KMS-11 (cell line): ENCODE data around the gene HTRA1.

Experiments
- H2AFZ ChIP-seq: fragments of 200-600 bp; sonication (generic); 2 replicates; pipeline ENCODE4 v1.6.1; 2016; ENCODE audit warnings: antibody characterized with exemption, mixed run types, low read depth
- H3K27ac ChIP-seq: fragments of 200-600 bp; sonication (generic); 2 replicates; pipeline ENCODE4 v1.6.1; 2016; ENCODE audit warnings: mild to moderate bottlenecking, mixed run types
- H3K27me3 ChIP-seq: fragments of 200-600 bp; sonication (generic); 2 replicates; pipeline ENCODE4 v1.6.1; 2017; ENCODE audit warnings: mild to moderate bottlenecking, low read depth, mixed run types, moderate library complexity; ENCODE audit not compliant: insufficient read depth
- H3K36me3 ChIP-seq: fragments of 200-600 bp; sonication (generic); 2 replicates; pipeline ENCODE4 v1.6.1; 2017; ENCODE audit warnings: mild to moderate bottlenecking, mixed run types; ENCODE audit not compliant: insufficient read depth
- H3K4me1 ChIP-seq: fragments of 200-600 bp; sonication (generic); 2 replicates; pipeline ENCODE4 v1.6.1; 2016; ENCODE audit warnings: mild to moderate bottlenecking, low read depth, mixed run types; ENCODE audit not compliant: poor library complexity, severe bottlenecking
- H3K4me2 ChIP-seq: fragments of 200-600 bp; sonication (generic); 2 replicates; pipeline ENCODE4 v1.7.0; 2016; ENCODE audit warnings: mild to moderate bottlenecking, mixed run types
- H3K4me3 ChIP-seq: fragments of 200-600 bp; sonication (generic); IDR thresholded peaks from 2 replicates; pipeline ENCODE4 v1.6.1; 2017; ENCODE audit warnings: low read depth, low read length, mixed read lengths; ENCODE audit not compliant: insufficient read depth
- H3K79me2 ChIP-seq: fragments of 200-600 bp; sonication (generic); 2 replicates; pipeline ENCODE4 v1.6.1; 2016; ENCODE audit warnings: low read depth, mixed run types; ENCODE audit not compliant: insufficient read depth
- H3K9ac ChIP-seq: fragments of 200-600 bp; sonication (generic); 2 replicates; pipeline ENCODE4 v1.6.1; 2016; ENCODE audit warnings: mild to moderate bottlenecking, mixed run types
- H4K20me1 ChIP-seq: fragments of 200-600 bp; sonication (generic); 2 replicates; pipeline ENCODE4 v1.6.1; 2016; ENCODE audit warnings: mild to moderate bottlenecking, mixed run types; ENCODE audit not compliant: insufficient read depth
- TF ChIP-seq, protein P1 (sequence below): fragments of 200-600 bp; sonication (generic); conservative IDR thresholded peaks from 2 replicates; pipeline ENCODE4 v1.6.1; 2017; ENCODE audit warnings: low read depth, mild to moderate bottlenecking, antibody characterized with exemption, low read length, moderate library complexity, mixed read lengths

The HTRA1 gene

DNA sequence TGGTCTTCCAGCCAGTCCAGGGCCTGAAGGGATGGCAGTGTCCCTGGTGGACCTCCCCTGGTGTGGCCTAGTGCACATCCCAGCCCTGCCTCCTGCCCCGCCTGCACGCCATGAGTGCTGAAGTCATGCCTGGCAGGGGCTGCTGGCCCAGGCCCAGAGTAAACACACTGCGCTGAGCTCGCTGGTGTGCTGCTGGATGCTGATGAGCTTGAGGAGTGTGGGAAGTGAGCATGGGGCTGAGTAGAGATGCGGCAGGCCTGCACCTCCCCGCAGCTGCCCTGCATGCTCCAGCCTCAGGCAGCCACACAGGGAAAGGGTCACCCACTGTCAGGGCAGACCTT, 43.2 kb downstream of the HTRA1 start:
- no peaks in the 10 kb centered on the region for H3K36me3 ChIP-seq
- no peaks in the 10 kb centered on the region for H4K20me1 ChIP-seq
- no peak overlapping the region for H2AFZ ChIP-seq
- TF ChIP-seq, protein P1, sequence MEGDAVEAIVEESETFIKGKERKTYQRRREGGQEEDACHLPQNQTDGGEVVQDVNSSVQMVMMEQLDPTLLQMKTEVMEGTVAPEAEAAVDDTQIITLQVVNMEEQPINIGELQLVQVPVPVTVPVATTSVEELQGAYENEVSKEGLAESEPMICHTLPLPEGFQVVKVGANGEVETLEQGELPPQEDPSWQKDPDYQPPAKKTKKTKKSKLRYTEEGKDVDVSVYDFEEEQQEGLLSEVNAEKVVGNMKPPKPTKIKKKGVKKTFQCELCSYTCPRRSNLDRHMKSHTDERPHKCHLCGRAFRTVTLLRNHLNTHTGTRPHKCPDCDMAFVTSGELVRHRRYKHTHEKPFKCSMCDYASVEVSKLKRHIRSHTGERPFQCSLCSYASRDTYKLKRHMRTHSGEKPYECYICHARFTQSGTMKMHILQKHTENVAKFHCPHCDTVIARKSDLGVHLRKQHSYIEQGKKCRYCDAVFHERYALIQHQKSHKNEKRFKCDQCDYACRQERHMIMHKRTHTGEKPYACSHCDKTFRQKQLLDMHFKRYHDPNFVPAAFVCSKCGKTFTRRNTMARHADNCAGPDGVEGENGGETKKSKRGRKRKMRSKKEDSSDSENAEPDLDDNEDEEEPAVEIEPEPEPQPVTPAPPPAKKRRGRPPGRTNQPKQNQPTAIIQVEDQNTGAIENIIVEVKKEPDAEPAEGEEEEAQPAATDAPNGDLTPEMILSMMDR, result no peak
- no peaks in the 10 kb centered on the region for H3K27me3 ChIP-seq
- no peaks in the 10 kb centered on the region for H3K79me2 ChIP-seq
- no peak overlapping the region for H3K27ac ChIP-seq
- no peak overlapping the region for H3K9ac ChIP-seq
- no peak overlapping the region for H3K4me2 ChIP-seq
- no peak overlapping the region for H3K4me3 ChIP-seq
- no peaks in the 10 kb centered on the region for H3K4me1 ChIP-seq

DNA sequence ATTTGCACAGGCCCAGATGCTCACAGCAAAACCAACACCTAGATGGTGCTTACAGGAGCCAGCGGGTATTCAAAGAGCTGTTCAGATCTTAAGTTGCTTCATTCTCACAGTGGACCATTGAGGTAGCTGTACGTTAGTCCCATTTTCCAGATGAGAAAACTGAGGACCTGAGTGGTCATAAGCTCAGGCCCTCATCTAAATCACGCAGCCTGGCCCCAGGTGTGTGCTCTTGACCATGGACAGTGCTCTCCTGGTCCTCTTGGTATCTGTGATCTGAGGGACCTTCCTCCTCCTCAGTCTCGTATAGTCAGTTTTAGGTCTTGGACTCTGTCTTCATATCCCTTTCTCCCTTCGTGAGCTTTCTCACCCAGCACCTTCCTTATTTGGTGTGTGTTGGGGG, 43.7 kb downstream of the HTRA1 start:
- no peaks in the 10 kb centered on the region for H4K20me1 ChIP-seq
- H2AFZ ChIP-seq, result no peak overlapping the region
- no peak overlapping the region for H3K4me3 ChIP-seq
- TF ChIP-seq, protein P1, result no peak
- H3K79me2 ChIP-seq, result no peaks in the 10 kb centered on the region
- H3K36me3 ChIP-seq, result no peaks in the 10 kb centered on the region
- H3K9ac ChIP-seq, result no peak overlapping the region
- no peaks in the 10 kb centered on the region for H3K27me3 ChIP-seq
- H3K27ac ChIP-seq, result no peak overlapping the region
- H3K4me1 ChIP-seq, result no peaks in the 10 kb centered on the region
- H3K4me2 ChIP-seq, result no peak overlapping the region

DNA sequence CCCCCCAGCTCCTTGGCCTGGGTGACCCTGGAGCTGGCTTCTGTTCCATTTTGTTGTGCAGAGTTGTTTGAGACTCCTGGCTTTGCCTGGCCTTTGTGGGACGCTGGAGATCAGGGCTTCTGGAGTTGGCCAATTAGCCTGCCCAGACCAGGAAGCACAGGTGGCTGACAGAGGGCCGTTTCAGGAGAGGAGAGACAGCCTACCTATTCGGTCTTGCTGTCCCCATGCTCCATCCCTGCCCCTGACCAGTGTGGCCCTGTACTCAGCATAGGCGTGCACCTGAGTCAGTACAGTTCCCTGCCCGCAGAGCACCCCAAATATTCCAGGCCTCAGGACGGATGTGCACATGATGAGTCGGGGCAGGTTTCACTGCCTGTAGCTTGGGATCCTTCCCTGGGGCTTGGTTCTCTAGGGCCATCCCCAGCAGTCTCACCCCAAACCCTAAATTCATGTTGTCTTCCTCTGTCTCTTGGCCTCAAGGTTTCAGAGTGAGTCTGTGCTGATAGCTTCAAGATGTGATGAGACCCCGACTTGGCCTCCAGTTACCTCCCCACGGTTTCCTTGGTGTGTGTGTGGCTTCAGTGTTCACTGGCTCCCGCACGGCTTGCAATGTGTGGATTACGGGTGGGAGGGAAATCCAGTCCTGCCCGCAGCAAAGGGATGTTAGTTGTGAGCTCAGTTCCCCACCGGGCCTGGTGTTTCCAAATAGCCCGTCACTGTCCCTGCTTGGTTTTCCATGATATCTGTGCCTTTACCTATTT, 44.7 kb downstream of the HTRA1 start:
- Histone ChIP-seq H3K4me3 (no peak overlapping the region), H3K9ac (no peak overlapping the region), H4K20me1 (no peaks in the 10 kb centered on the region), H3K27me3 (no peaks in the 10 kb centered on the region), H3K4me2 (no peak overlapping the region), H3K27ac (no peak overlapping the region), H3K4me1 (no peaks in the 10 kb centered on the region), H2AFZ (no peak overlapping the region), H3K36me3 (no peaks in the 10 kb centered on the region), H3K79me2 (no peaks in the 10 kb centered on the region)
- TF ChIP-seq, protein P1, result no peak

DNA sequence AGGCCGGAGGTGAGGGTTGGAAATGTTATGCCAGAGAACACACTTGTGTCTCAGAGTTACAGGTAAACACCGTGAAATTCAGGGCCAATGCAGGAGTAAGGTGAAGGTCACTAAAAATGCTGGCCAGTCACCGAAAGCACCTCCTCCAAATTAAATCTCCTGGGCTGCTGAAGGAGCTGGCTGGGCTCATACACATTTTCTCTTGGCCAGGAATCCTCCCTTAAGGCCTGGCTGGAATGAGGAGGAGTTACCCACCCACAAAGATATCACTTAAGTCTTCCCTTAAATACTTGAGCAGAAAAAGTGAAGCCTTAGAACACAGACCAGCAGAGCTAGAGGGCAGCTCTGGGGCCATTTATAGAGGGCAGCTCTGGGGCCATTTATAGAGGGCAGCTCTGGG, 46.3 kb downstream of the HTRA1 start:
- no peaks in the 10 kb centered on the region for H4K20me1 ChIP-seq
- no peaks in the 10 kb centered on the region for H3K27me3 ChIP-seq
- H2AFZ ChIP-seq, result no peak overlapping the region
- TF ChIP-seq, protein P1, result no peak
- H3K4me3 ChIP-seq, result no peak overlapping the region
- H3K4me2 ChIP-seq, result no peak overlapping the region
- no peak overlapping the region for H3K9ac ChIP-seq
- H3K36me3 ChIP-seq, result no peaks in the 10 kb centered on the region
- no peaks in the 10 kb centered on the region for H3K4me1 ChIP-seq
- no peak overlapping the region for H3K27ac ChIP-seq
- H3K79me2 ChIP-seq, result no peaks in the 10 kb centered on the region
